Ishikawa (cell line): ENCODE data around the gene HMBS.

Experiments
- CEBPB ChIP-seq: IDR thresholded peaks from 2 replicates; pipeline ENCODE4 v1.6.1; 2012
- CREB1 ChIP-seq: IDR thresholded peaks from 2 replicates; pipeline ENCODE4 v1.6.1; 2012; ENCODE audit warnings: low read depth
- EGR1 ChIP-seq: IDR thresholded peaks from 2 replicates; pipeline ENCODE4 v1.6.1; 2012
- EP300 ChIP-seq: IDR thresholded peaks from 2 replicates; pipeline ENCODE4 v1.6.1; 2012; ENCODE audit warnings: borderline replicate concordance
- FOXM1 ChIP-seq: IDR thresholded peaks from 2 replicates; pipeline ENCODE4 v1.6.1; 2012; ENCODE audit warnings: low read depth, borderline replicate concordance
- MAX ChIP-seq: IDR thresholded peaks from 2 replicates; pipeline ENCODE4 v1.6.1; 2012
- NFIC ChIP-seq: IDR thresholded peaks from 2 replicates; pipeline ENCODE4 v1.6.1; 2012
- RAD21 ChIP-seq: IDR thresholded peaks from 2 replicates; pipeline ENCODE4 v1.6.1; 2012; ENCODE audit warnings: low read depth
- REST ChIP-seq: IDR thresholded peaks from 2 replicates; pipeline ENCODE4 v1.6.1; 2012; ENCODE audit warnings: low read depth, mild to moderate bottlenecking
- TAF1 ChIP-seq: IDR thresholded peaks from 2 replicates; pipeline ENCODE4 v1.6.1; 2012; ENCODE audit warnings: low read depth, mild to moderate bottlenecking
- TCF12 ChIP-seq: IDR thresholded peaks from 2 replicates; pipeline ENCODE4 v1.6.1; 2012; ENCODE audit warnings: low read depth
- TEAD4 ChIP-seq: IDR thresholded peaks from 2 replicates; pipeline ENCODE4 v1.6.1; 2012
- USF1 ChIP-seq: IDR thresholded peaks from 2 replicates; pipeline ENCODE4 v1.6.1; 2012
- YY1 ChIP-seq: IDR thresholded peaks from 2 replicates; pipeline ENCODE4 v1.6.1; 2012; ENCODE audit warnings: low read depth
- ZBTB7A ChIP-seq: IDR thresholded peaks from 2 replicates; pipeline ENCODE4 v1.6.1; 2012; ENCODE audit warnings: low read depth

HMBS gene

GRCh38 chr11:119121008-119121810, 36.5 kb downstream of the HMBS start, which contains the start of gene HINFP:
Gene HINFP, plus strand, starts transcription at chr11:119121580. Its CDS starts 5,365 bp downstream, at chr11:119126945.
- 0 out of 2 replicates have a peak, but pooled peaks have one; percentile 20 for TF ChIP-seq CREB1
- no peak for TF ChIP-seq NFIC
- no peak for TF ChIP-seq TEAD4
- TF ChIP-seq EGR1 = peak; percentile 86
- peak; percentile 62 for TF ChIP-seq TAF1
- TF ChIP-seq MAX = peak; percentile 97
- peak; percentile 97 for TF ChIP-seq USF1

GRCh38 chr11:119121811-119122124, 37.1 kb downstream of the HMBS start:
- TF ChIP-seq USF1 (no peak), MAX (no peak), CEBPB (no peak), YY1 (no peak), TAF1 (no peak), FOXM1 (no peak), ZBTB7A (no peak), RAD21 (no peak), TEAD4 (no peak), TCF12 (no peak), EGR1 (no peak), CREB1 (no peak), NFIC (no peak)

- no peak for TF ChIP-seq FOXM1
- no peak for TF ChIP-seq CREB1
- no peak for TF ChIP-seq TAF1
- TF ChIP-seq ZBTB7A = no peak
- TF ChIP-seq REST = no peak
- no peak for TF ChIP-seq USF1
- no peak for TF ChIP-seq EP300
- TF ChIP-seq CEBPB = no peak
- TF ChIP-seq YY1 = no peak
Measured at GRCh38 chr11:119125821-119126220, 41.1 kb downstream of the HMBS start.

GRCh38 chr11:119126675-119127268, 42.1 kb downstream of the HMBS start:
- TF ChIP-seq REST (no peak), USF1 (no peak), RAD21 (no peak)

- no peak for TF ChIP-seq TCF12
- no peak for TF ChIP-seq EP300
- TF ChIP-seq ZBTB7A = no peak
- TF ChIP-seq TEAD4 = no peak
Measured at GRCh38 chr11:119130662-119131061, 46.0 kb downstream of the HMBS start.
